Activated CD4-positive, alpha-beta memory T cell treated with anti-CD3 and anti-CD28 coated beads, Interleukin-2, amount 10 ng/mL, durations not matched to agents 7 days and 5 days (primary cell): ENCODE measurements around the gene LCNL1. TPM values are rescaled to one million over a fixed set of nuclear protein-coding genes. Genes with fewer than 3 reads are reported as not detected.

Source experiments
- CTCF ChIA-PET: fragments of 350-600 bp; sonication (Branson Sonifier 250); formaldehyde crosslinking; loops from one replicate; lab custom pipeline; 2021; ENCODE audit warnings: antibody characterized with exemption, inconsistent platforms; lab: Charles Lee
- POLR2A ChIA-PET: fragments of 350-600 bp; sonication (Branson Sonifier 250); formaldehyde crosslinking; loops from one replicate; lab custom pipeline; 2021; ENCODE audit warnings: antibody characterized with exemption; lab: Charles Lee
- DNase-seq: peaks from one replicate; pipeline ENCODE4 v3.0.0-alpha.2; 2020
- H3K27ac Mint-ChIP-seq: one replicate; pipeline ENCODE4 v1.8.0; 2021; ENCODE audit warnings: mild to moderate bottlenecking, mixed read lengths
- H3K27me3 Mint-ChIP-seq: one replicate; pipeline ENCODE4 v1.8.0; 2021; ENCODE audit warnings: mixed read lengths
- H3K36me3 Mint-ChIP-seq: one replicate; pipeline ENCODE4 v1.8.0; 2021; ENCODE audit warnings: low read depth, mixed read lengths
- H3K4me1 Mint-ChIP-seq: one replicate; pipeline ENCODE4 v1.8.0; 2021; ENCODE audit warnings: mixed read lengths
- H3K4me3 Mint-ChIP-seq: one replicate; pipeline ENCODE4 v1.8.0; 2021; ENCODE audit warnings: mild to moderate bottlenecking, mixed read lengths
- H3K9me3 Mint-ChIP-seq: one replicate; pipeline ENCODE4 v1.8.0; 2021; ENCODE audit warnings: mixed read lengths
- total RNA-seq, 2 experiments: library from RNA; stranded (reverse); gene quantifications; one replicate each; pipeline ENCODE4 v1.2.3, GENCODE V29; 2021

LCNL1 gene
- total RNA-seq, 2 experiments from 2014 or later, result 0.98 to 1.0 TPM

GRCh38 chr9:137007108-137007815 lies 24.5 kb downstream of the LCNL1 start:
- POLR2A ChIA-PET, result no interaction called here

GRCh38 chr9:137007816-137008270 lies 25.1 kb downstream of the LCNL1 start:
- ChIA-PET POLR2A (no interaction called here), CTCF (no interaction called here)
- Mint-ChIP-seq H3K4me3 (no peak overlapping the region), H3K27ac (no peak overlapping the region), H3K36me3 (peaks cover 4% of the 10 kb centered on the region), H3K4me1 (peaks cover 3% of the 10 kb centered on the region), H3K9me3 (no peaks in the 10 kb centered on the region), H3K27me3 (no peaks in the 10 kb centered on the region)
- no peak for DNase-seq

More at GRCh38 chr9:137007108-137007815, 24.5 kb downstream of the LCNL1 start:
- CTCF ChIA-PET, result no interaction called here
- Mint-ChIP-seq H3K4me3 (no peak overlapping the region), H3K36me3 (peaks cover 4% of the 10 kb centered on the region), H3K4me1 (peaks cover 3% of the 10 kb centered on the region), H3K27me3 (peaks cover 2% of the 10 kb centered on the region), H3K27ac (no peak overlapping the region), H3K9me3 (no peaks in the 10 kb centered on the region)
- DNase-seq, result no peak

DNA sequence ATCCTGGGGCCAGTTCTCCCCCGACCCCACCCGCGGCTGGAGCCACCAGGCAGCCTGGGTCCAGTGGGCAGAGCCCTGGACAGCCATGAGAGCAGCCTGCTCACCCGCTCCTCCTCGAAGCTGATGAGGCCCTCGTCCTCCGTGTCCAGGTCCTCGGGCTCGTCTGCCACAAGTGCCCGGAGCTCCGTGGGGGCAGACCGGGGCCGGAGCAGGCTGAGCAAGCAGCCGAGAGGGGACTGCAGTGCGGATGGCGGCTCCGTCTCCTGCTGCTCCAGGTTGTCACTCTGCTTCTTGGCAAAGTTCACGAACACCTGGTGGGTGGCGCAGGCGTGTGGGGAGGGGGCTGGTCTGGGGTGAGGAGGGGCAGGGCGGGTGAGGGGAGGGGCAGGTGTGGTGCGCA lies 25.5 kb downstream of the LCNL1 start:
- Mint-ChIP-seq H3K36me3 (peaks cover 4% of the 10 kb centered on the region), H3K4me3 (no peak overlapping the region), H3K4me1 (peaks cover 3% of the 10 kb centered on the region), H3K27me3 (no peaks in the 10 kb centered on the region), H3K27ac (no peak overlapping the region), H3K9me3 (no peaks in the 10 kb centered on the region)
- DNase-seq, result no peak
- ChIA-PET CTCF (no interaction called here), POLR2A (no interaction called here)

DNA sequence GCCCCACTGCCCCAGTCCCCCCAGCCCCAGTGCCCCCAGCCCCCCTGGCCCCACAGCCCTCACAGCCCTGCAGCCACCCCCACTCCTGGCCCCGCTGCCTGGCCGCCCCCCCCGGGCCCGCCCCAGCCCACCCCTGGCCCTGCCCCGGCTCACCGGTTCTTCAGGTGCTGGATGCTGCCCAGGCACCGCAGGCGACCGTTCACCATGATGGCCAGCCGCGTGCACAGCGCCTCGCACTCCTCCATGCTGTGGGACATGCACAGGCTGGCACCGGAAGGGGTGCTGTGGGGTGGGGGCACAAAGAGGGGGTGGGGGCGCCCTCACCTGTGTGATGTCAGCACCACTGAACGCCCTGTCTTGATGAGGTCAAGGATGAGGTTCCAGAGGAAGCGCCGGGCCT lies 26.4 kb downstream of the LCNL1 start:
- no peak overlapping the region for H3K4me3 Mint-ChIP-seq
- peaks cover 3% of the 10 kb centered on the region for H3K4me1 Mint-ChIP-seq
- no peak for DNase-seq
- H3K27ac Mint-ChIP-seq, result no peak overlapping the region
- no peaks in the 10 kb centered on the region for H3K27me3 Mint-ChIP-seq
- ChIA-PET CTCF (interaction anchor here (1.2 kb wide), 1 partner anchor 21 kb away, joined by 3 read pairs; no protein-coding TSS in a partner anchor), POLR2A (interaction anchor here (1.0 kb wide), 1 partner anchor 9 kb away, joined by 3 read pairs; no protein-coding TSS in a partner anchor)
- H3K9me3 Mint-ChIP-seq, result no peaks in the 10 kb centered on the region
- H3K36me3 Mint-ChIP-seq, result peaks cover 6% of the 10 kb centered on the region

DNA sequence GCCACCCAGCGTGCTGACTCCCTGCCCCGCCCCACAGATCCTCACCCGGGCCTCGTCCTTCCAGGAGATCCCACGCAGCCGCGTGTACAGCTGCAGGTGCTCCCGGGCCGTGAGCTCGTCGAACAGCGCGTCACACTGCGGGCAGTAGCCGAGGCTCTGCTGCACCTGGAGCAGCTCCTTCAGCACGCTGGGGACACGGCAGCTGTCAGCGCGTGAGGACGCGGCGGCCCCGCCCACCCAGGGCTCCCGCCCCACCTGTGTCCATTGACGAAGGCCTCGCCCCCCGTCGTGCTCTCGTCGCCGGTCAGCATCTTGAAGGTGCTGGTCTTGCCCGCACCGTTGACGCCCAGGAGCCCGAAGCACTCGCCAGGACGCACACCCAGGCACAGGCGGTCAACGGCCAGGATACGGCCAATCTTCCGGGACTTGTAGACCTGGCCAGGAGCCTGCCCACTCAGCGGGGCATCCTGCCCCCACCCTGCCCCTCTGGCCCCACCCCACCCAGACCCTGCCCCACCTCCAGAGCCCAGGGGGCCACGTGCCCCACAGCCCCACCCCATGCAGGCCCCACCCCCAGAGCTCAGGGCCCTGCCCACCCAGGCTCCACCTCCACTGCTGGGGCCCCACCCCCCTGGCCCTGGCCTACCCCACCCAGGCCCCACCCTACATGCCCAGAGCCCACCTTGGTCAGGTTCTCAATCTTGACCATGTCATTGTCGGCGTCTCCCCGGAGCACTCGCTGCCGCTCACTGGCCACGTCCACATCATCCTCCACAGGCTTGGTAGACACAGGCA lies 27.3 kb downstream of the LCNL1 start:
- POLR2A ChIA-PET, result interaction anchor here (1.0 kb wide), 1 partner anchor 10 kb away, joined by 3 read pairs; no protein-coding TSS in a partner anchor
- CTCF ChIA-PET, result interaction anchor here (1.2 kb wide), 1 partner anchor 20 kb away, joined by 3 read pairs; no protein-coding TSS in a partner anchor
- no peak overlapping the region for H3K4me3 Mint-ChIP-seq
- H3K27ac Mint-ChIP-seq, result no peak overlapping the region
- H3K27me3 Mint-ChIP-seq, result no peaks in the 10 kb centered on the region
- peaks cover 6% of the 10 kb centered on the region for H3K36me3 Mint-ChIP-seq
- DNase-seq, result no peak
- no peaks in the 10 kb centered on the region for H3K9me3 Mint-ChIP-seq
- peaks cover 3% of the 10 kb centered on the region for H3K4me1 Mint-ChIP-seq

GRCh38 chr9:137011156-137011555 lies 28.4 kb downstream of the LCNL1 start:
- DNase-seq, result no peak
- ChIA-PET CTCF (no interaction called here), POLR2A (no interaction called here)
- no peak overlapping the region for H3K4me3 Mint-ChIP-seq
- H3K27ac Mint-ChIP-seq, result no peak overlapping the region
- no peaks in the 10 kb centered on the region for H3K27me3 Mint-ChIP-seq
- H3K9me3 Mint-ChIP-seq, result no peaks in the 10 kb centered on the region
- H3K36me3 Mint-ChIP-seq, result peaks cover 6% of the 10 kb centered on the region
- peaks cover under 1% of the 10 kb centered on the region for H3K4me1 Mint-ChIP-seq

- CTCF ChIA-PET, result no interaction called here
- Mint-ChIP-seq H3K27ac (no peak overlapping the region), H3K4me1 (no peaks in the 10 kb centered on the region), H3K9me3 (no peaks in the 10 kb centered on the region), H3K4me3 (no peak overlapping the region), H3K36me3 (peaks cover 10% of the 10 kb centered on the region), H3K27me3 (no peaks in the 10 kb centered on the region)
- no peak for DNase-seq
- POLR2A ChIA-PET, result no interaction called here
Measured at GRCh38 chr9:137011907-137012675, 29.3 kb downstream of the LCNL1 start.

- ChIA-PET POLR2A (no interaction called here), CTCF (no interaction called here)
Measured at GRCh38 chr9:137012694-137013570, 30.1 kb downstream of the LCNL1 start.

DNA sequence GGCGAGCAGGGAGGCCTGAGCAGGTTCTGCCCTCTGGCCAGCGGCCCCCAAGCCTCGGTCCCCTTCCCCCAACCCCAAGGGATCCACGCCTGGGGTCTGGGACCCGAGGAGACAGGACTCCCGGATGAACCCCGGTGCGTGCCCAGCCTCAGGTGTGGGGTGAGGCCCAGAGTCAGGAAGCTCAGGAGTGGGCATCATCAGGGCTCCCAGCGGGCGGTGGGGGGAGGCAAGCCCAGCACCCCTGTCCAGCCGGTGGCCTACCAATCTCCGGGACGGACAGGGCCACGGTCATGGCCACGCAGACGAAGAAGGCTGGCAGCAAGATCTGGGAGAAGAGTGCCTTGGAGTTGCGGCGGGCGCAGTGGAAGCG lies 30.8 kb downstream of the LCNL1 start:
- H3K27ac Mint-ChIP-seq, result no peak overlapping the region
- no peaks in the 10 kb centered on the region for H3K4me1 Mint-ChIP-seq
- H3K4me3 Mint-ChIP-seq, result no peak overlapping the region
- no peaks in the 10 kb centered on the region for H3K9me3 Mint-ChIP-seq
- CTCF ChIA-PET, result no interaction called here
- DNase-seq, result no peak
- POLR2A ChIA-PET, result no interaction called here
- peaks cover 10% of the 10 kb centered on the region for H3K36me3 Mint-ChIP-seq
- no peaks in the 10 kb centered on the region for H3K27me3 Mint-ChIP-seq

More at GRCh38 chr9:137012694-137013570, 30.1 kb downstream of the LCNL1 start:
- Mint-ChIP-seq H3K4me3 (no peak overlapping the region), H3K27me3 (no peaks in the 10 kb centered on the region), H3K36me3 (peaks cover 10% of the 10 kb centered on the region), H3K27ac (no peak overlapping the region), H3K9me3 (no peaks in the 10 kb centered on the region), H3K4me1 (no peaks in the 10 kb centered on the region)
- no peak for DNase-seq

DNA sequence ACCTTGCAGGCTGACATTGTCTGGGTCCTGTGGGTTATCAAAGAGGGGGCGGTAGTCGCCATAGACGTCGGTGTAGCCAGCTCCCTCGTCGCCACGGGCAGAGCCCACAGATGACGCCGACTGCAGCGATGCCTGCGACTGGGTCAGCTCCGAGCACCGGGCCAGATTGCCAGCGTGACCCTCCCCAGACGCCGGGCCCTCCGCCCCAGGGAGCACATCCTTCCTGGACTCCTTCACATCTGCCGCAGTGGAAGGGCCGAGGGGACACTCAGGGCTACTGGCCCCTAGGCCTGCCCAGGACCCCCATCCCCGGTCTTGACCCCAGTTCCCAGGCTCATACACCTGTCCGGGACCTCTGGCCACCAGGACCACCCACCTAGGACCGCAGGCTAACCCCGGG lies 31.4 kb downstream of the LCNL1 start:
- Mint-ChIP-seq H3K27ac (no peak overlapping the region), H3K9me3 (no peaks in the 10 kb centered on the region), H3K4me1 (no peaks in the 10 kb centered on the region), H3K36me3 (peaks cover 10% of the 10 kb centered on the region), H3K4me3 (no peak overlapping the region), H3K27me3 (no peaks in the 10 kb centered on the region)
- ChIA-PET CTCF (no interaction called here), POLR2A (no interaction called here)
- DNase-seq, result no peak

GRCh38 chr9:137014776-137015539 lies 32.2 kb downstream of the LCNL1 start:
- H3K9me3 Mint-ChIP-seq, result no peaks in the 10 kb centered on the region
- ChIA-PET CTCF (interaction anchor here (0.9 kb wide), 1 partner anchor 20 kb away, joined by 3 read pairs; no protein-coding TSS in a partner anchor), POLR2A (interaction anchor here (0.6 kb wide), 1 partner anchor 12 kb away, joined by 3 read pairs; no protein-coding TSS in a partner anchor)
- H3K27me3 Mint-ChIP-seq, result no peaks in the 10 kb centered on the region
- no peak overlapping the region for H3K4me3 Mint-ChIP-seq
- no peak overlapping the region for H3K27ac Mint-ChIP-seq
- peaks cover 3% of the 10 kb centered on the region for H3K4me1 Mint-ChIP-seq
- peaks cover 13% of the 10 kb centered on the region for H3K36me3 Mint-ChIP-seq
- DNase-seq, result no peak
